ENCODE measurements around the gene KRTAP4-2.

KRTAP4-2 gene

DNA sequence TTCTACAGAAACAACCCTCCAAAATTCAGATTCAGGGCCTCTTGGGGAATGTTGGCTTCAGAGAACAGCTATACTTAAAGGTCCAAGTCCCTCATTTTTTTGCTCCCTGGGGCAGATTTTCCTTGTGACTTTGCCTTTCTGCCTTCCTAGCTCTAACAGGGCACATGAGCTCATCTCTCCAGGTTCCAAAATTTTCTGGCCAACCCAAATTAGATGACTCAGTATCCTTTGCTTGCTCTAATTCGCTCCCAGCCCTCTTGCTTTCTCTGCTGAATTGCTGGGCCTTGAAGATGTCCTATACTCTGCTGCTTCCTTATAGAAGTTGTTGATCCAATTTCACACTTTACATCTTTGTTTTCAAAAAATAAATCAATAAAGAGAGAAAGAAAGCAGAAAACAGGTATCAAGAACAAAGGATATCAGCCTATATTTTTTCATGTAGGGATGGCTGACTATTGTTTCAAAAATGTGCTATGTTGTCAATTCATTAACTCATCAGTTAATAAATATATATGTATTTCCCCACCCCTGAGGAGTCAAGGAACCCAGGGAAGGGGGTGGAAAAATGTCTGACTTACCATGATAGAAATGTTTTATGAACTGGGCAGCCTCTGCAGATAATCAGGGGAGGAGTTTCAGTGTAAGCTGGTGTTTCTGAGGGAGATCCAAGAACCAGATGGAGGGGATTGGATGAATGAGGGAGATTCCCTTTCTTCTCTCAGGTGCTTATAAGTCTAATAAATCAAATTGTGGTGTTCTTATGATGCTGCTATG lies 1.0 kb upstream of the KRTAP4-2 start:
- DNase-seq (ENCODE audit: low read depth), result peak; percentile 58
- TF ChIP-seq, protein P1, sequence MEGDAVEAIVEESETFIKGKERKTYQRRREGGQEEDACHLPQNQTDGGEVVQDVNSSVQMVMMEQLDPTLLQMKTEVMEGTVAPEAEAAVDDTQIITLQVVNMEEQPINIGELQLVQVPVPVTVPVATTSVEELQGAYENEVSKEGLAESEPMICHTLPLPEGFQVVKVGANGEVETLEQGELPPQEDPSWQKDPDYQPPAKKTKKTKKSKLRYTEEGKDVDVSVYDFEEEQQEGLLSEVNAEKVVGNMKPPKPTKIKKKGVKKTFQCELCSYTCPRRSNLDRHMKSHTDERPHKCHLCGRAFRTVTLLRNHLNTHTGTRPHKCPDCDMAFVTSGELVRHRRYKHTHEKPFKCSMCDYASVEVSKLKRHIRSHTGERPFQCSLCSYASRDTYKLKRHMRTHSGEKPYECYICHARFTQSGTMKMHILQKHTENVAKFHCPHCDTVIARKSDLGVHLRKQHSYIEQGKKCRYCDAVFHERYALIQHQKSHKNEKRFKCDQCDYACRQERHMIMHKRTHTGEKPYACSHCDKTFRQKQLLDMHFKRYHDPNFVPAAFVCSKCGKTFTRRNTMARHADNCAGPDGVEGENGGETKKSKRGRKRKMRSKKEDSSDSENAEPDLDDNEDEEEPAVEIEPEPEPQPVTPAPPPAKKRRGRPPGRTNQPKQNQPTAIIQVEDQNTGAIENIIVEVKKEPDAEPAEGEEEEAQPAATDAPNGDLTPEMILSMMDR (conservative IDR thresholded peaks at IDR 0.05; ENCODE audit: low read length), result no peak
- H3K4me3 ChIP-seq (ENCODE audit: low read length), result no peak overlapping the region

DNA sequence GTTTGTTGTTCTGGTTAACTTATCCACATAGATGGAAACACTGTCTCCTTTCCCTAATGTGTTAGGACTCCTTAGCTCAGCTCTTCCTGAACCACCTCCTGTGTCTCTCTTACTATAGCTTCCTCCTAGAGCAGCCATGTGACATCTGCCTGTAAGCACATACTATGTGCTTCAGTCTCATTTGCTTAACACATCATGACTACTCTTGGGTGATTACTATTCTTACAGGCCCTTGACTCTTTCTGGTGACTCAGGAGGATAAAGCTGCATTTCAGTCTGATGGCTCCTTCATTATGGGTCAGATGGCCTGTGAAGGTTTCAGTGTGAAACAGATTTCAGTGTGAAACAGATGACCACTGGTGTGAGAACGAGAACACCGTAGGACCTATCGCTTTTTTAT lies 320 bp upstream of the KRTAP4-2 start:
- TF ChIP-seq, protein P1 (conservative IDR thresholded peaks at IDR 0.05; ENCODE audit: low read length), result no peak
- no peak overlapping the region for H3K4me3 ChIP-seq (ENCODE audit: low read length)
- DNase-seq (ENCODE audit: low read depth), result peak; percentile 46

DNA sequence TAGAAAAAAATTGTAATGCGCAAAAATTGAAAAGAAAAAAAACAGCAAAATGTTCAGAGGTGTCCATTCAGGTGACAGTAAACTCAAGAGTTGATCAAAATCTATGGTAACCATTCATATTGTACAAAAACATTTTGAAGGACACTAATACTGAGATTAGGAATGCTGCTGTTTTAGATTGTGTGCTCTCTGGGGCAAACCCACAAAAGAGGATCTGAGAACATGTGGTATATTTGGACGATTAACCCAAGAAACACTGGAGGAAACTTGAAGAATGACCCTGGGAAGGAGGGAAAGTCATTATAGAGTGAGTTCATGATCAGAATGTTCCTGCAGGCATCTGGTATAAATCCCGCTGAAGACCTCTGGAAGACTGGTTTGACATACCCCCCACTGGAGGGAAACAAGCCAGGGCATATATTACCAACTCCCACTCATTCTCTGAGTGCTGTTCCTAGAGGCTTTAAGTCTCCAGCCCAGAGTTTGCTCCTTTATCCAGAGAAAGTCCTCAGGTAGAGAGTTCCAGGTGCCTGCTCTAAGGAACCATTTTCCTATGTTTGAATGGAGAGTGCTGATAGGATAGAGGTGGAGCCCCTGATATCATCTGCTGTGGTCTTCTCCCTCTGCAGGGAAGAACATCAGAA lies 1.2 kb downstream of the KRTAP4-2 start:
- no peak for DNase-seq (ENCODE audit: low read depth)
- TF ChIP-seq, protein P1 (conservative IDR thresholded peaks at IDR 0.05; ENCODE audit: low read length), result no peak

DNA sequence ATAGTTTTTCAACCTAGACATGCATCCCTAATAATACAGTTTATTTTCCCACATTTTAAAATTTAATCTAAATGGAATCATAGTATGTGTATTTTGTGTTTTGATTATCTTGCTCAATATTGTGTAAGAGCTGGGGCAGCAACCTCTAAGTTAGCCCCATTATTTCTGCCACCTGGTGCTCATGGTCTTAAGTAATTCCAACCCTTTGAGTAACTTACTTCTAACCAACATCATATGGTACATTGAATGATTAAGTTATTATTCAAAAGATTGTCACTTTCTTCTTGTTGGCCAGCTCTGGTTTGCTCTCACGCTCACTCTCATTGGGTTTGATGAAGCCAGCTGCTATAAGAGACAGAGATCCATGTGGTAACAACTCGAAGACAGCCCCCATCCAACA lies 6.1 kb downstream of the KRTAP4-2 start:
- TF ChIP-seq, protein P1 (conservative IDR thresholded peaks at IDR 0.05; ENCODE audit: low read length), result no peak
- H3K4me3 ChIP-seq (ENCODE audit: low read length), result no peak overlapping the region
- peak; percentile 91 for DNase-seq (ENCODE audit: low read depth)

More for the DNA sequence above, 1.2 kb downstream of the KRTAP4-2 start:
- no peak overlapping the region for H3K4me3 ChIP-seq (ENCODE audit: low read length)

DNA sequence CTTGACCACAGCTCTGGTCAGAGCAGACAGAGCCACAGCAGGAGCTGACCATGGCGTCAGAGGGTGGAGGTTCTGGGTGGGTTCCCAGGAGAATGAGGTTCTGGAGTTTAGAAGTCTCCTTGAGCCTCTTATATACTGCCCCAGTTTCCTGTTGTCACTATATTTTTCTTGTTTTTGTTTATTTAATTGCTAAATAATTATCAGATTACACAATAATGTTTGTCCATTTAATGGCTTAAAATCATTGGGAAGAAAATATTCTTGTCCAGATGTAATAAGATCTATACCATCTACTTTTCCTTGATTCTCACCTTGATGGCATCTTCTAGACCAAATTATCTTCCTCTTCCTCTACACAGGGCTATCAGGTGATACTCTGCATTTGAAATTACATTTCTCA lies 9.9 kb downstream of the KRTAP4-2 start, which contains the start of gene KRTAP4-3:
TSS of gene KRTAP4-3 (minus strand) at position 101 of the 400 bp plus-strand sequence. CDS start at position 52, 49 bp downstream.
- no peak within 1 kb of the TSS for H3K4me3 ChIP-seq (ENCODE audit: low read length)
- DNase-seq (ENCODE audit: low read depth), result no peak
- TF ChIP-seq, protein P1 (conservative IDR thresholded peaks at IDR 0.05; ENCODE audit: low read length), result no peak

DNA sequence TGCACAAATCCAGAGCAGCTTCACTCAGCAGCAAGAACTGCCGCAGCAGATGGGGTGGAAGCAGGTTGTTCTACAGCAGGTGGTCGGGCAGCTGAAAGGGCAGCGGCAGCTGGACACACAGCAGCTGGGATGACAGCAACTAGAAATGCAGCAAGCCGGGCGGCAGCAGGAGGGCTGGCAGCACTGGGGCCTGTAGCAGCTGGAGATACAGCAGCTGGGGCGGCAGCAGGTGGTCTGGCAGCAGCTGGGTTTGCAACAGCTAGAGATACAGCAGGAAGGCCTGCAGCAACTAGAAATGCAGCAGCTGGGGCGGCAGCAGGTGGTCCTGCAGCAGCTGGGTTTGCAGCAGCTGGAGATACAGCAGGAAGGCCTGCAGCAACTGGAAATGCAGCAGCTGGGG lies 10.5 kb downstream of the KRTAP4-2 start:
- TF ChIP-seq, protein P1 (conservative IDR thresholded peaks at IDR 0.05; ENCODE audit: low read length), result no peak
- no peak overlapping the region for H3K4me3 ChIP-seq (ENCODE audit: low read length)
- DNase-seq (ENCODE audit: low read depth), result no peak

DNA sequence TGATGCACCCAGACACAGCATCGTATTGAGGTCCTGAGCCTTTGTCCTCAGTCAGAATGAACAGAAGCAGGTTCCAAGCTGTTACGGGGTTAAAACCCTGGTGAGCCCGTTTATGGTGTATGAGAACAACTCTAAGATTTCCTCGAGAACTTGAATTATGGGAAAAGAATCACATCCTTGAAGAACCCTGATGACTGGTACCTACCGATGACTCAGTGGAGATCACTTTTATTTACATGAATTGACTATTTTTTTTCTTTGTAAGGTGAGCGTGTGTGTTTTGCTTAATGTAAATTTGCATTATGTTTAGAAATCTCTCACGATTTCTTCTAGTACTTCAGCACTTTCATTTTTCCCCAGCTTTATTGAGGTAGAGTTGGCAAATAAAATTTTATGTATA lies 14.2 kb downstream of the KRTAP4-2 start:
- no peak for DNase-seq (ENCODE audit: low read depth)

More for the DNA sequence above, 14.2 kb downstream of the KRTAP4-2 start:
- H3K4me3 ChIP-seq (ENCODE audit: low read length), result no peak overlapping the region
- TF ChIP-seq, protein P1 (conservative IDR thresholded peaks at IDR 0.05; ENCODE audit: low read length), result no peak

Measured in AG10803 (cell line).